Osteocyte (in vitro differentiated cells): Measurements from ENCODE around the gene GRK6. TPM values are rescaled to one million over a fixed set of nuclear protein-coding genes. Genes with fewer than 3 reads are reported as not detected.
"Not testable (repeated sequence)": the region's sequence is repeated elsewhere in the genome, so short reads cannot be mapped to it uniquely, and the experiment has no call there.

ENCODE experiments used
- DNase-seq: peaks from one replicate; pipeline ENCODE4 v3.0.0; 2021; ENCODE audit warnings: mixed read lengths; ENCODE audit not compliant: unreplicated experiment; ENCODE audit errors: extremely low spot score
- H3K27ac Mint-ChIP-seq: one replicate; pipeline ENCODE4 v1.8.0; 2021; ENCODE audit warnings: mild to moderate bottlenecking, mixed read lengths; ENCODE audit not compliant: unreplicated experiment
- H3K27me3 Mint-ChIP-seq: one replicate; pipeline ENCODE4 v1.8.0; 2021; ENCODE audit warnings: mixed read lengths; ENCODE audit not compliant: unreplicated experiment
- H3K36me3 Mint-ChIP-seq: one replicate; pipeline ENCODE4 v1.8.0; 2021; ENCODE audit warnings: mixed read lengths; ENCODE audit not compliant: unreplicated experiment
- H3K4me1 Mint-ChIP-seq: one replicate; pipeline ENCODE4 v1.8.0; 2021; ENCODE audit warnings: mixed read lengths; ENCODE audit not compliant: unreplicated experiment
- H3K4me3 Mint-ChIP-seq: one replicate; pipeline ENCODE4 v1.8.0; 2021; ENCODE audit warnings: mild to moderate bottlenecking, moderate library complexity, mixed read lengths; ENCODE audit not compliant: unreplicated experiment
- H3K9me3 Mint-ChIP-seq: one replicate; pipeline ENCODE4 v1.8.0; 2021; ENCODE audit warnings: mixed read lengths; ENCODE audit not compliant: unreplicated experiment
- CTCF ChIP-seq: fragments of 200-600 bp; sonication (generic); IDR thresholded peaks from 2 replicates; pipeline ENCODE4 v1.5.0; 2021; ENCODE audit warnings: antibody characterized with exemption, mild to moderate bottlenecking, moderate library complexity
- total RNA-seq: library from RNA; stranded (reverse); gene quantifications from 2 replicates; pipeline ENCODE4 v1.2.1, GENCODE V29; 2021

GRK6 gene
- total RNA-seq, 1 donor from 2014 or later: 38.2 TPM

GRCh38 chr5:177410575-177410974 is 15.9 kb upstream of the GRK6 start:
- H3K27me3 Mint-ChIP-seq: peaks cover 2% of the 10 kb centered on the region
- H3K4me3 Mint-ChIP-seq: no peak overlapping the region
- H3K36me3 Mint-ChIP-seq: no peaks in the 10 kb centered on the region
- no peak overlapping the region for H3K27ac Mint-ChIP-seq
- DNase-seq: no peak
- H3K4me1 Mint-ChIP-seq: no peaks in the 10 kb centered on the region
- TF ChIP-seq CTCF: no peak
- H3K9me3 Mint-ChIP-seq: no peaks in the 10 kb centered on the region

- Mint-ChIP-seq H3K4me3 (no peak overlapping the region), H3K27ac (no peak overlapping the region), H3K36me3 (no peaks in the 10 kb centered on the region), H3K4me1 (no peaks in the 10 kb centered on the region), H3K27me3 (peaks cover 2% of the 10 kb centered on the region), H3K9me3 (no peaks in the 10 kb centered on the region)
- DNase-seq: no peak
- no peak for TF ChIP-seq CTCF
Measured at GRCh38 chr5:177412603-177413233, 13.8 kb upstream of the GRK6 start.

- Mint-ChIP-seq H3K27me3 (peaks cover 2% of the 10 kb centered on the region), H3K4me3 (no peak overlapping the region), H3K4me1 (no peaks in the 10 kb centered on the region), H3K9me3 (no peaks in the 10 kb centered on the region), H3K27ac (no peak overlapping the region), H3K36me3 (no peaks in the 10 kb centered on the region)
- no peak for DNase-seq
- TF ChIP-seq CTCF: no peak
Measured at GRCh38 chr5:177414481-177414880, 12.0 kb upstream of the GRK6 start.

- H3K36me3 Mint-ChIP-seq, H3K4me1 Mint-ChIP-seq, H3K9me3 Mint-ChIP-seq, H3K27ac Mint-ChIP-seq, H3K27me3 Mint-ChIP-seq, H3K4me3 Mint-ChIP-seq, DNase-seq: not testable (repeated sequence)
Measured at GRCh38 chr5:177417081-177417480, 9.4 kb upstream of the GRK6 start.

- peaks cover 3% of the 10 kb centered on the region for H3K4me1 Mint-ChIP-seq
- no peak for TF ChIP-seq CTCF
- no peak overlapping the region for H3K4me3 Mint-ChIP-seq
- no peaks in the 10 kb centered on the region for H3K36me3 Mint-ChIP-seq
- H3K27me3 Mint-ChIP-seq: peaks cover under 1% of the 10 kb centered on the region
- no peaks in the 10 kb centered on the region for H3K9me3 Mint-ChIP-seq
- no peak for DNase-seq
- no peak overlapping the region for H3K27ac Mint-ChIP-seq
Measured at GRCh38 chr5:177419046-177419445, 7.4 kb upstream of the GRK6 start.

- H3K4me3 Mint-ChIP-seq, DNase-seq, H3K4me1 Mint-ChIP-seq, H3K9me3 Mint-ChIP-seq, H3K27ac Mint-ChIP-seq, H3K36me3 Mint-ChIP-seq, H3K27me3 Mint-ChIP-seq: not testable (repeated sequence)
Measured at GRCh38 chr5:177420472-177420871, 6.0 kb upstream of the GRK6 start.
